ENCODE measurements around the gene BRCC3. TPM values are rescaled to one million over a fixed set of nuclear protein-coding genes. Genes with fewer than 3 reads are reported as not detected.

The BRCC3 gene
- 10.1 and 10.6 TPM in 2 replicates for total RNA-seq

DNA sequence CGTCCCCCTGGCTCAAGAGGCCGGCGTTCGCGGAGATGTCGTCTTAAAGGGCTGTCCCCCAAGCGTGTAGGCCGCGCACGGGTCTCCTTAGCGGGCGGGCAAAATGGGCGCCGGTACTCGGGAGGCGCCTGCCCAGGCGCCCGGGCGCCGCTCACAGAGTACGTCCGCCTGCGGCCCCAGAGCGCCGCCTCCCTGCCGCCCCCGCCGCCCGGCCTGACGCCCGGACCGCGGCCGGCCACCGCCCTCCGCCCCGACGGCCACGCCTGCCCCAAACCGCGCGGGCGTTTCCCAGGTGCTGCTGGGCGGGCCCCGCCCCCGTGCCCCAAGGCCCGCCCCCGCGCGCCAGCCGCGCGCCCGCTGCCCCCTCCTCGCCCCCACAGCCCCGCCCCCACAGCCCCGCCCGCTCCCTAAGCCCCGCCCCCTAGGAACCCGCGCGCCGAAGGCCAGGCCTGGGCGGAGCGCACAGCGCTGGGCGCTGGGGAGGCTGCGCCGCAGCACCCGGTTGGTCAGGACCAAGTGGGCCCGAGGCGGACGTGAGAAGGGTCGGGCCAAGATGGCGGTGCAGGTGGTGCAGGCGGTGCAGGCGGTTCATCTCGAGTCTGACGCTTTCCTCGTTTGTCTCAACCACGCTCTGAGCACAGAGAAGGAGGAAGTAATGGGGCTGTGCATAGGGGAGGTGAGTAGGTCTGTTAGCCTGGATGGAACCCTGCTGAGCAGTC lies at the start of gene BRCC3, which contains the start of the genes CMC4 and MTCP1:
Gene BRCC3 (plus strand): TSS at position 534 of the 719 bp plus-strand sequence. CDS start 20 bp downstream, at position 554.
Gene CMC4 (minus strand): TSS at position 162 of the 719 bp plus-strand sequence. CDS start 7,113 bp downstream, outside the sequence.
Gene MTCP1 (minus strand): TSS at position 162 of the 719 bp plus-strand sequence. CDS start 5,126 bp downstream, outside the sequence.
- no peaks in the 10 kb centered on the region for H4K20me1 ChIP-seq (ENCODE audit: insufficient read depth, low read length)
- peaks cover 38% of the 10 kb centered on the region for H3K79me2 ChIP-seq (ENCODE audit: insufficient read depth, low read length)
- peaks cover 17% of the 10 kb centered on the region for H3K4me1 ChIP-seq (ENCODE audit: insufficient read depth, low read length)
- H3K4me2 ChIP-seq (ENCODE audit: insufficient read depth, low read length), result peak within 1 kb of the TSS; percentile 87
- peaks cover 9% of the 10 kb centered on the region for H3K36me3 ChIP-seq (ENCODE audit: insufficient read depth, low read length)
- peak within 1 kb of the TSS; percentile 73 for H3K27ac ChIP-seq (ENCODE audit: low read depth, low read length)
- TF ChIP-seq, protein P1, sequence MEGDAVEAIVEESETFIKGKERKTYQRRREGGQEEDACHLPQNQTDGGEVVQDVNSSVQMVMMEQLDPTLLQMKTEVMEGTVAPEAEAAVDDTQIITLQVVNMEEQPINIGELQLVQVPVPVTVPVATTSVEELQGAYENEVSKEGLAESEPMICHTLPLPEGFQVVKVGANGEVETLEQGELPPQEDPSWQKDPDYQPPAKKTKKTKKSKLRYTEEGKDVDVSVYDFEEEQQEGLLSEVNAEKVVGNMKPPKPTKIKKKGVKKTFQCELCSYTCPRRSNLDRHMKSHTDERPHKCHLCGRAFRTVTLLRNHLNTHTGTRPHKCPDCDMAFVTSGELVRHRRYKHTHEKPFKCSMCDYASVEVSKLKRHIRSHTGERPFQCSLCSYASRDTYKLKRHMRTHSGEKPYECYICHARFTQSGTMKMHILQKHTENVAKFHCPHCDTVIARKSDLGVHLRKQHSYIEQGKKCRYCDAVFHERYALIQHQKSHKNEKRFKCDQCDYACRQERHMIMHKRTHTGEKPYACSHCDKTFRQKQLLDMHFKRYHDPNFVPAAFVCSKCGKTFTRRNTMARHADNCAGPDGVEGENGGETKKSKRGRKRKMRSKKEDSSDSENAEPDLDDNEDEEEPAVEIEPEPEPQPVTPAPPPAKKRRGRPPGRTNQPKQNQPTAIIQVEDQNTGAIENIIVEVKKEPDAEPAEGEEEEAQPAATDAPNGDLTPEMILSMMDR (IDR thresholded peaks at IDR 0.05; ENCODE audit: extremely low read depth, low read depth, low read length), result no peak
- no peaks in the 10 kb centered on the region for H3K27me3 ChIP-seq (ENCODE audit: insufficient read depth, low read length)
- DNase-seq (ENCODE audit: insufficient read length, low spot score, missing footprints), result peak; percentile 93
- H3K9me3 ChIP-seq (ENCODE audit: low read depth, low read length), result no peaks in the 10 kb centered on the region
- peak within 1 kb of the TSS; percentile 81 for H3K4me3 ChIP-seq (ENCODE audit: insufficient read depth, low read length)
- H2AFZ ChIP-seq (ENCODE audit: low read length), result peak within 1 kb of the TSS; percentile 90

DNA sequence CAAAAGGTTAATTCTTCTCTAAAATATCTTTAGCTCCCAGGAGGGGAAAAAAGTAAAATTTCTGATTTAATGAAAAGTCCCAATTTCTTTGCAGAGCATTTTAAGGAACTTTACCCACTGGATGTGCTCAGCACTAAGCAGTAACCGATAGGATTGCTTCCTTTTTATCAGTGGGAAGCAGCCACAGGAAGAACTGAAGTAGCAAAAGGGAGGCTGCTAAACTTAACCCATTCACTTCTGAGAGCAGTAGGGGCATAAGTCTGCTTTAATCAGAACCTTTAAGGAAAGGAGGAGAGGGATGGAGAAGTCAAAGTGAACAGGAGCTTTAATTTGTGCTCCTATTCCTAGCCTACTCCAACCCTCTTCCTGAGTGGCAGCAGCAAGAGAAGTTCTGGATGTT lies 48.7 kb upstream of the BRCC3 start, which contains the start of gene F8:
Gene F8 (minus strand): TSS at position 139 of the 400 bp plus-strand sequence. CDS start 171 bp downstream, outside the sequence.
- TF ChIP-seq, protein P1 (IDR thresholded peaks at IDR 0.05; ENCODE audit: extremely low read depth, low read depth, low read length), result no peak
- DNase-seq (ENCODE audit: insufficient read length, low spot score, missing footprints), result no peak
- H2AFZ ChIP-seq (ENCODE audit: low read length), result no peak within 1 kb of the TSS
- no peaks in the 10 kb centered on the region for H4K20me1 ChIP-seq (ENCODE audit: insufficient read depth, low read length)
- no peaks in the 10 kb centered on the region for H3K36me3 ChIP-seq (ENCODE audit: insufficient read depth, low read length)
- H3K9me3 ChIP-seq (ENCODE audit: low read depth, low read length), result no peaks in the 10 kb centered on the region
- no peaks in the 10 kb centered on the region for H3K4me1 ChIP-seq (ENCODE audit: insufficient read depth, low read length)
- H3K4me3 ChIP-seq (ENCODE audit: insufficient read depth, low read length), result no peak within 1 kb of the TSS
- no peak within 1 kb of the TSS for H3K27ac ChIP-seq (ENCODE audit: low read depth, low read length)
- H3K27me3 ChIP-seq (ENCODE audit: insufficient read depth, low read length), result no peaks in the 10 kb centered on the region
- no peak within 1 kb of the TSS for H3K4me2 ChIP-seq (ENCODE audit: insufficient read depth, low read length)
- H3K79me2 ChIP-seq (ENCODE audit: insufficient read depth, low read length), result no peaks in the 10 kb centered on the region

DNA sequence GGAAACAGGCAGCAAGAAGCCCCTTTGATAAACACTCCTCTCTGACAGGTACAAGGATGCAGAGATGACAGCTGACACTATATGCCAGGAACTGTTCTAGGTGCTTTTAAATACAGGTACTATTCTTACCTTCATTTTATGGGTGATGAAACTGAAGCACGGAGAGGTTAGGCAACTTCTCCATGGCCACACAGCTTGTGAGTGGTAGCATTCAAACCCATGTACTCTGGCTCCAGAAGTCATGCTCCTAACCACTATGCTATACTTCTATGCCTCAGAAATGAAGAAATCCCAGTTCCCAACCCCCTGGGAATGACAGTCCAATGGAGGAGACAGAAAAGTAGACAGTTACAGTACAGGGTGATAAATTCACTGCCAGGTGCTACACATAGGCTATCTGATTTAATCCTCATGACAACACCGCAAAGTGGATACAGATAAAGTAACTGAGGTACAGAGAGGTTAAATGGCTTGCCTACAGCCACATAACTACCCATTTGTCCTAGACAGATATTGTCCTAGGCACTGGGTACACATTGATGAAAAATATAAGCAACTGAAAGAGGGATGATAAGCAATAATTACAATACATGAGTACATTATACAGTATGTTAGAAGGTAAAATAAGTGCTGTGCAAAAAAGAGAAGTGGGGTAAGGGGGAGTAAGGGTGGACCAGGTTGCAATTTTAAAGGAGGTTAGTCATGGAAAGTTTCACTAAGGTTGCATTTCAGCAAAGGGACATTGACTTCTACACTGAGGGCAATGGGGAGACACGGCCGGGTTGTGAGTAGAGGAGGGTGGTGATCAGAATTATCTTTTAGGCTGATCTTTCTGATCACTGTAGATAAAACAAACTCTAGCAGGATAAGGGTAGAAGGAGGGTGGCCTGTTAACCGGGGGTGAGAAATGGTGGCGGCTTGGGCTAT lies 47.1 kb upstream of the BRCC3 start:
- no peak overlapping the region for H3K27ac ChIP-seq (ENCODE audit: low read depth, low read length)
- TF ChIP-seq, protein P1 (IDR thresholded peaks at IDR 0.05; ENCODE audit: extremely low read depth, low read depth, low read length), result no peak
- DNase-seq (ENCODE audit: insufficient read length, low spot score, missing footprints), result no peak
- peaks cover 8% of the 10 kb centered on the region for H3K4me1 ChIP-seq (ENCODE audit: insufficient read depth, low read length)
- H3K9me3 ChIP-seq (ENCODE audit: low read depth, low read length), result no peaks in the 10 kb centered on the region
- H3K4me2 ChIP-seq (ENCODE audit: insufficient read depth, low read length), result no peak overlapping the region
- H3K4me3 ChIP-seq (ENCODE audit: insufficient read depth, low read length), result no peak overlapping the region
- H4K20me1 ChIP-seq (ENCODE audit: insufficient read depth, low read length), result no peaks in the 10 kb centered on the region
- H3K79me2 ChIP-seq (ENCODE audit: insufficient read depth, low read length), result peaks cover 3% of the 10 kb centered on the region
- H3K27me3 ChIP-seq (ENCODE audit: insufficient read depth, low read length), result no peaks in the 10 kb centered on the region
- no peak overlapping the region for H2AFZ ChIP-seq (ENCODE audit: low read length)
- H3K36me3 ChIP-seq (ENCODE audit: insufficient read depth, low read length), result no peaks in the 10 kb centered on the region

Data from osteoblast (primary cell).